PFSK-1 (cell line): ENCODE results near the gene AMOTL1.

Experiments used
- SIN3A ChIP-seq: IDR thresholded peaks from 2 replicates; pipeline ENCODE4 v1.6.1; 2012; ENCODE audit warnings: mild to moderate bottlenecking, low read length, moderate library complexity, borderline replicate concordance; ENCODE audit not compliant: insufficient read depth
- TF ChIP-seq, protein P1 (sequence below), 2 experiments: IDR thresholded peaks; 2 replicates each; pipeline versions ENCODE4 v1.6.1 to v1.8.0; 2011 to 2012; ENCODE audit warnings: low read depth in 2 of 2, low read length in 2 of 2, control low read depth in 1 of 2, inconsistent platforms in 1 of 2, mild to moderate bottlenecking in 1 of 2, moderate library complexity in 1 of 2; ENCODE audit not compliant: insufficient read depth in 1 of 2

DNA sequence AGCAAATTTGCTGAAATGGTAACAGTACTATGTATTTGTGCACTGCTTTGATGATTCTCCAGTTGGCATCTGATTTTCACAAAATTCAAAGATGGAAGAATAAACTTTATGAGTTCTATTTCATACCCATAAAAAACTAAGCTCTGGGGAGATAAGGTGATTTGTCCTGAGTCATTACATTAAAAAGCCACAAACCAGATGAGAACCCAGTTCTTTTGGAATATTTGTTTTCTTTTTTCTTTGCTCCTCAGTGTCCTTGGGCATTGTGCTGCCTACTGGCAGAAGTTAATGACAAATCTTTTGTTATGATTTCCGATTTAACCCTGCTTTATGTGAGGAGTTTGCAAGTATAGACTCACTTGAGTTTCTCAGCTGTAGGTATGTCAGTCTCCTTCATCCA lies 45.4 kb upstream of the AMOTL1 start:
- TF ChIP-seq, protein P1, sequence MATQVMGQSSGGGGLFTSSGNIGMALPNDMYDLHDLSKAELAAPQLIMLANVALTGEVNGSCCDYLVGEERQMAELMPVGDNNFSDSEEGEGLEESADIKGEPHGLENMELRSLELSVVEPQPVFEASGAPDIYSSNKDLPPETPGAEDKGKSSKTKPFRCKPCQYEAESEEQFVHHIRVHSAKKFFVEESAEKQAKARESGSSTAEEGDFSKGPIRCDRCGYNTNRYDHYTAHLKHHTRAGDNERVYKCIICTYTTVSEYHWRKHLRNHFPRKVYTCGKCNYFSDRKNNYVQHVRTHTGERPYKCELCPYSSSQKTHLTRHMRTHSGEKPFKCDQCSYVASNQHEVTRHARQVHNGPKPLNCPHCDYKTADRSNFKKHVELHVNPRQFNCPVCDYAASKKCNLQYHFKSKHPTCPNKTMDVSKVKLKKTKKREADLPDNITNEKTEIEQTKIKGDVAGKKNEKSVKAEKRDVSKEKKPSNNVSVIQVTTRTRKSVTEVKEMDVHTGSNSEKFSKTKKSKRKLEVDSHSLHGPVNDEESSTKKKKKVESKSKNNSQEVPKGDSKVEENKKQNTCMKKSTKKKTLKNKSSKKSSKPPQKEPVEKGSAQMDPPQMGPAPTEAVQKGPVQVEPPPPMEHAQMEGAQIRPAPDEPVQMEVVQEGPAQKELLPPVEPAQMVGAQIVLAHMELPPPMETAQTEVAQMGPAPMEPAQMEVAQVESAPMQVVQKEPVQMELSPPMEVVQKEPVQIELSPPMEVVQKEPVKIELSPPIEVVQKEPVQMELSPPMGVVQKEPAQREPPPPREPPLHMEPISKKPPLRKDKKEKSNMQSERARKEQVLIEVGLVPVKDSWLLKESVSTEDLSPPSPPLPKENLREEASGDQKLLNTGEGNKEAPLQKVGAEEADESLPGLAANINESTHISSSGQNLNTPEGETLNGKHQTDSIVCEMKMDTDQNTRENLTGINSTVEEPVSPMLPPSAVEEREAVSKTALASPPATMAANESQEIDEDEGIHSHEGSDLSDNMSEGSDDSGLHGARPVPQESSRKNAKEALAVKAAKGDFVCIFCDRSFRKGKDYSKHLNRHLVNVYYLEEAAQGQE (IDR thresholded peaks at IDR 0.05; ENCODE audit: insufficient read depth in 1 of 2, low read depth in 2 of 2, low read length in 2 of 2) = no peak
- no peak for TF ChIP-seq SIN3A
